IPS-NIHi7 (cell line): ENCODE data around the gene RPL3.
"Not testable (repeated sequence)": the region's sequence is repeated elsewhere in the genome, so short reads cannot be mapped to it uniquely, and the experiment has no call there.

Experiments used
- DNase-seq: peaks from one replicate; pipeline ENCODE4 v3.0.0; 2012; ENCODE audit warnings: mixed read lengths; ENCODE audit errors: extremely low spot score

Gene RPL3

DNA sequence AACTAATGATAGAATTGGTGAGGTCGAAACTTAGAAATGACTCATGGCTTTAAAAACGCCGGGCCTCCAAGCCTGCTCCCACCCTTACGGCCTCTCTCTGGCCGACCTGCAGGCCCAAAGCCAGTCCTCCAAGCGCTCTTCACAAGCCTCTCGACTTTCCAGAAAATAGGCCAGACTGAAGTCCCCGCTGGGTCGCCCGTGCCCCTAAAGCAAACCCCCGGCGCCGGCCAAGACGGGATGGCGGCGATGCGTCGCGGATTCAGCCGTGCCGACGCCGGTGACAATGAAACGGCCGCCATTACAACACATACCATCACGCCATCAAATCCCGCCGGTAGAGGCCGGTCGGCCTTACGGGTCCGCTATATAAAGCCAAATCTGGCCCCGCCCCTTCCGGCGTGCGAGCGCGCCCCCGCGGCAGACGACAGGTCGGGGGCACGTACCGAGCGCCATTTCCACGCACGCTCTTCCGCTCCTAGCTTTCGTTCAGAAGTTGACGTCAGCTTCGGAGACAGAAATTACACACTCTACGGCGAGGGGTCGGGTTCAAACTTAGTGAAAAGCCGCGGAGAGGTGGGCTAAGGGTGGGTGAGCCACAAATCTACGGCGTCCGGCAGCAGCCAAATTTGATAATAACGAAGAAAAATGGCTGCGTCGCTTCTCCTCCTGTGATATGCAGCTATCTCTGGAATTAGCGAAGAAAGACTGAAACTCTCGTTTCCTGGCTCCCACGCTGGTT lies at the start of gene RPL3:
Gene RPL3 (minus strand): TSS at position 340 of the 739 bp plus-strand sequence. CDS start 26 bp downstream, at position 314.
- peak; percentile 90 for DNase-seq

DNA sequence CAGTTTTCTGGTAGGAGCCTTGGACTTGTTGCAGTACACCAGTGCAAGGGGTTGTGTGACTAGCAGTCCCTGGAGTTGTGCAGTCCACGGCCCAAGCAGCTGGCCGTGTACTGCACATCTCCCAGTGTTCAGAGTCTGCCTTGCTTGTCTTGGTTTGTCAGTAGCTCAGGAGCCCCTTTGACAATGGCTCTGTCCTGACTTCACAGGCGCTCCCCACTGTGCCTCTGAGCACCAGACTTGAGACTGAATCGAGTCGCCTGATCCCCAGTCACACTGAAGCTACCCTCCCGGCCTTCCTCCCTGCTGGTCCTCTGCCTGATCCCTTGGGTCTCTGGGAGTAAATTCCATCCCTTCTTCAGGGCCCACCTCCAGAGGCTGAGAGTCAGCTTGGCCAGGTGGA lies 49.8 kb upstream of the RPL3 start:
- DNase-seq = no peak

DNA sequence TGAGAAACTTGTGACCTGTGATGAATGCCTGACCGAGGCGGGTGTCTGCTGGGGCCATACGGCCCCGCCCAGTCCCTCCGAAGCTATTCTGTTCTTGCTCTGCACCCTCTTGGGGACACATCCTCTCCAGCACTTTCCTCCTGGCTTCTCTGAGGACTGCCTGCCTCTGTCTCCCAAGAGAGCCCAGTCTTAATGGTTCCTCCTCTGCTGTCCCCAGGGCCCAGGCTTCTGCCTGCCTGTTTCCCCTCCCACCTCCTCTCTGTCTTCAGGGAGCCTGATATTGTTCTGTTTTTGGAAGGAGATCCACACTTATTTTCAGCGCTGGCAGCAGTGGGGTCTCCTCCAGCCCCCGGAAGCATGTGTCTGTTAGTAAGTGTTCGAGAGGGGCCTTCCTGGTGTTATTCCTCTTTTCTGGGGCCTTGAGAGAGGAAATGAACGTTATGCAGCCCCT lies 49.1 kb upstream of the RPL3 start:
- DNase-seq = no peak

DNA sequence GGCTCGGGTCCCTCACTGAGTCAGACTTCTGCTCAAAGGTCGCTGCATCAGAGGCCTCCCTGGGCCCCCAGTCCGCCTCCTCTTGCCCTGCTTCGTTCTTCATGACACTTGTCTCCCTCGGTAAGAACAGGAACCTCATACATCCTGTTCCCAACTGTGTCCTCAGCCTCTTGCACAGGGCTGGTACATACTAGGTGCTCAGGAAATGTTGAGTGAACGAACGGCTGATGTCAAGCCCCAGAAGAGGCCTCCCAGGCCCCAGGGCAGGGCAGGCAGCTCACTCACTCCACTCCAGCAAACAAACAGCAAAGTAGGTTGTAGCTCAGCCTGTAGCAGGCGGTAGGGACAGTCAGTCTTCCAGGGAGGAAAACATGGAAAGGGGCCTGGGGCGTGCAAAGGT lies 47.6 kb upstream of the RPL3 start:
- no peak for DNase-seq

DNA sequence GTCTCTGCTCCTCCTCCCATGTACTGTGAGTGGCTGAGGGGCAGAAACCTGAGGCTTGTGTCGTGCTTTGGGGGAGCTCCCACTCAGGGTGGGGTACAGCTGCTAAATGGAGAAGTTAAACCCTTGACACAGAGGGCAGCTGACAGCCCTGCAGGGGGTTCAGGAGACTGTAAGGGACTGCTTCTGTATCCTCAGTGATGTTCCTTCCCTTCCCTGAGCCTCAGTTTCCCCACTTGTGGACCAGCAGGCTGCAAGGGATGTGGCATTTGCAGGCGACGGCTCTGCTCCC lies 46.0 kb upstream of the RPL3 start:
- no peak for DNase-seq

DNA sequence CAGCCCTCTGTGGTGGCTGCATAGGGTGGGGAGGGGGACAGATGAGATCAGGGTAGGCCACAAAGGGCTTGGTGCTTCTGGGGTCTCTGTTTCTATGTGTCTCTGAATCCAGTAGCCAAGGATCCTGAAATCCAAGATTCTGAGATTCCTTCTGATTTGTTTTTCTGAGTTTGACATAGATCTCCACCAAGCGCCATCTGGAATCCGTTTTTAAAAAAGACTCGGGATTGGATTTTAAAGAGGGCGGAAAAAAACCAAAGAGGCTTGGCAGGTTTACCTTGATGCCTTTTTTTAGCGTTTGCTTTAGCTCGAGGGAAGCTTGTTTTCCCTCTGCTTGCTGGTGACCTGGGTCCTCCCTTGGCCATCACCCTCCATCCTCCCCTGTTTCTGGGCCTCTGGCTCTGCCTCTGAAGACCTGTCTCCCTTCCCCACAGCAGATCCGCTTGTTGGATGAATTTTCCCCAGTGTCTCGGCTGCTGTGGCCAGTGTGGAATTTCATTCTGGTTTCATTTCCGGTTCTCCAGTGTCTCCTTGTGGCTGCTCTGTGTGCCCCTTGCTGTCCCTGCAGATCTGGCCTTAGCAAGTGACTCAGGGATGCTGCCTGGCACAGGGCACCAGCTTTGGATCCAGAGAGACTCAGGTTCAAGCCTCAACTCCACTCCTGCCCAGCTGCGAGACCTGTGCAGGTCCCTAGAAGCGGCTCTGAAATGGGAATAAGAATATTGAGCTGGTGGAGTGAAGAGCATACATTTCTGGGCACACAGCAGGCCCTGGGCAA lies 45.5 kb upstream of the RPL3 start:
- no peak for DNase-seq

DNA sequence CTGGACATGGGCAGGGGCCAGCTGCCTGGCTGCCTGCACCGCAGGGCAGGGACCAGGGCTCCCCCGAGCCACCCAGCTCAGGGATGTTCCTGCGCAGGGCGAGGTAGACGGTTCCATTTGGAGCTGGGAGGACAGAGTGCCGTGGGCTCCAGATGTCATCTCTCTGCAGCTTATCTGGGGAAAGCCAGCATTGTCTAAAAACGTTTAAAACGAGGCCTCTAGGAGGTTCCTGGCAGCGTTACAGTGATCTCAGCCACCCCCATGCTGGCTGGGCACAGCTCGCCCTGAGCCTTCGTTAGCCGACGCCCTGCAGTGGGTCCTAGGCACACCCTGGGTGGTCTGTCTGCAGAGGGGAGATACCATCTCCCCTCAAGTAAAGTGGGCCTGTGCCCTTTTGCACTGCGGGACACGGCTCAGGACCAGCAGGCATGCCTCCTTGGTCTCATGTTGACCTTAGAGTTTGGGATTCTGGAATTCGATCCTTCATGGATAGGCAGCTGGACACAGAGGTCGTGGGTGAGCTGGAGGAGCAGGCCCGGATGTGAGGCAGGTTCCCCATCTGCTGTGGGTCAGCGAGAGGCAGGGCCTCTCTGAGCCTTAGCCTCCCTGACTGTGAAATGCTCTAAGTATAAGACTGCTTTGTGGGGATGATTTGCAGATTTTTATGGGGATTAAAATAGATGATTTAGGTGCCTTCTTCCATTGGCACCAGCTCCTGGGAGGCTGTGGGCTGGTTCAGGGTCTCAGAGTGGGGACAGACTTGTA lies 44.5 kb upstream of the RPL3 start:
- no peak for DNase-seq

DNA sequence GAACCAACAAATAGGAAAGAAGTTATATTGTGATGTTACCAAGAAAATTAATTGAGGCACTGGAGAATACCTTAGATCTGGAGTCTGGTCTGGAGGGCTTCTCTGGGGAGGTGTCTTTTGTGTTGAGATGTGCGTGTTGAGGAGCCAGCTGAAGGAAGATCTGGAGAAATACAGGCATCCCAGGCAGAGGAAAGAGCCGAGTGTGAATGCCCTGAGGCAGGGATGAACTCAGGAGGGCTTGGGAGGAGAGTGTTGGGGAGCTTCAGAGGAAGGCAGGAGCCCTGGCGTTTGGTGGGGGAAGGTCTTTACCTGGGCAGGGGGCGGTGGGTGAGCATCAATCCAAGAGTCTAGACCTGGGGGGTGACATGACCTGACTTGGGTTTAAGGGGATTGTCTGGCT lies 43.5 kb upstream of the RPL3 start:
- no peak for DNase-seq

DNA sequence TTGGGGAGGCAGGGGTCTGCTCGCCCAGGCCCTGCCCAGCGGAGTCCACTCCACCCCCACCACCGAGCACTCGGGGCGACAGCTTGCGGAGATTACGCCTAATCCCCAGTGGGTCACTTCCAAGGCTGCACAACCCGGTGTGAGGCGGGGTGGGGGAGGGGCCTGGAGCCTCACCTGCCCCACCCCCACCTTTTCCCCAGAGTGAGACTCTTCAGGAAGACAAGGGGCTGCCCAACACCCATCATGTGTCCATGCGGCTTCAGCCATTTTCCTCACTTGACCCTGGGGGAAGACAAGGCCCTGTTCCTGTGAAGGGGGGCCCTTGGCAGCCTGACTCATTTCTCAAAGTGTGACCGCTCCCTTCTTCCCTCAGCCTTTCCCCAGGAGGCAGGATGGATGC lies 42.8 kb upstream of the RPL3 start:
- peak; percentile 45 for DNase-seq

DNA sequence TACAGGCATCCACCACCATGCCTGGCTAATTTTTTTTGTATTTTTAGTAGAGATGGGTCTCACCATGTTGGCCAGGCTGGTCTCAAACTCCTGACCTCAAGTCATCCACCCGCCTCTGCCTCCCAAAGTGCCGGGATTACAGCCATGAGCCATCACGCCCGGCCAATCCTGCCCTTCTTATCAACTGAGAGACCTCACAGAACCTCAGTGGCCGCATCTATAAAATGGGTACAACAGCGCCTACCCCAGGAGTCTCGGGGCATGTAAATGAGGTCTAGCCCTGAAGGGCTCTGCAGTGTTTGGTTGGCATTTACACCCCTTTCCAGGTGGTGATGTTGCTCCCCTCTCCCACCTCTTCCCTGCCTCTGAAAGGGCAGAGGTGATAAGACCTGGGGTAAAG lies 42.1 kb upstream of the RPL3 start:
- DNase-seq = no peak

DNA sequence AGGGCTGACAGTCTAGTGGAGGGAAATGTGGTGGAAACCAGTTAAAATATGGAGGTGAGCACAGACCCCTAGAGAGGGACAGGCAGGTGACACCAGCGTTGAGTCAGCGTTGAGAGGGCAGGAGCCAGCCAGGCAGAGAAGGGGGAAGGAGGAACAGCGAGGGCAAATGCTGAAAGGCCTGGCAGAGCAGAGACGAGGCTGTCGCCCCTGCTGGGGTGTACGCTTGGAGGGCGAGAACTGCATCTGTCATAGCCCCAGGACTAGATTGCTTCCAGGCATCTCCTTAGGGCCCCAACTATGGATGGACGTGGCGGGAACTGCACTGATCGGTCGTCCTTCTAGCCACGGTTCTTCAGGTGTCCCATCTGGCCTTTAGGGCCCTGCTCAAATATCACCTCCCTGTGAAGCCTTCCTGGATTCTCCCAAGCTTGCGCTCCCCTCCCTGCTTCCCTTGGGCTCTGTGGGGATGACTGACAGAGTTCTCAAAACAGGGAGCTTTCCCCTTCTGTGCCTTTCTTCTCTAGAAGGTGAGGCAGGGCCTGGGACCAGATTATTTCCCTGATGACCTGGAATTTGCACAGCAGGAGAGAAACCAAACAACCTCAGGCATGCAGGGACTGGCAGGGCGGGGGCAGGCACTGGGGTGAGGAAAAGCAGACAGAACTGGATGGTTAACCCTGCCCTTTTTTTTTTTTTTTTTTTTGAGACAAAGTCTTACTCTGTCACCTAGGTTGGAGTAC lies 41.4 kb upstream of the RPL3 start:
- peak; percentile 72 for DNase-seq

DNA sequence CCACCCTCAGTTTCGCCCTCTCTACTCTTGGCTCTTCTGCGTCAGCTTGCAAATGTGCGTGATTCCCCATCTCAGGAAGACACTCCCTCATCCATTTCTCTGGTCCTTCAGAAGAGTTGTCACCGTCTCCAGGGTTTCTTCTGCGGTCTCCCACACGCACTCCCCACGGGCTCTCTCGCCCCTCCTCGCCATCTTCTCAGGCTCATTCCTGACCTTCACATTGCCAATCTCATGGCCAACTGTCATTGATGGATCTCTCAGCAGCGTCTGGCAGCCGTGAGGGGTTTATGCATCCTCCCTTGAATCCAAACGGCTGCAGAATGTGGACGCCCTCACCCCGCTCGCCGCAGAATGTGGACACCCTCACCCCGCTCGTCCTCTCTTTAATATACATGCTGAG lies 40.8 kb upstream of the RPL3 start:
- no peak for DNase-seq

DNA sequence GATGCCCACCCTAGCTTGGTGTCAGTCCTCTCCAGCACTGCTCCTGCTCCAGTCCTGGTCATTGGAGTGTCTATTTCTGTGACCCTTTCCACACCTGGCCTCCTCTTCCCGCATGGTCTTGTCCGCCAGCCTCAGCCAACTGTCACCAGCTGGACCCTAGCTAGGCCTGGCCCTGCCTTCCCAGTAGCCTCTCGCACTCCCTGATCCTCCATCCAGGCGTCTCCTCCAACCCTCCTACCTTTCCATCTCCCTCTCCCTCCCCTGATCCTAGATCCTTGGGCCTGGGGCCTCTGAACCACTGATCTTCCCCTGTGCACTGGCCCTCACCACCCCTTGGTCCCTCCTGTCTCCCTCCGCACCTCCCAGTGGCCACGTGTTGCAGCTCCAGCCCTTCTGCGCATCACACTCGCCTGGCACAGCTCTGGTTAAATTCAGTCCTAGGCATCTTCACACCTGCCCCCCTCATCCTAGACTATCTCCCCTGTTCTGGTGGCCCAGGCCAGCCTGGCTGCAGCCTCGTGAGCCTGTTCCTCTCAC lies 40.3 kb upstream of the RPL3 start:
- DNase-seq = no peak

DNA sequence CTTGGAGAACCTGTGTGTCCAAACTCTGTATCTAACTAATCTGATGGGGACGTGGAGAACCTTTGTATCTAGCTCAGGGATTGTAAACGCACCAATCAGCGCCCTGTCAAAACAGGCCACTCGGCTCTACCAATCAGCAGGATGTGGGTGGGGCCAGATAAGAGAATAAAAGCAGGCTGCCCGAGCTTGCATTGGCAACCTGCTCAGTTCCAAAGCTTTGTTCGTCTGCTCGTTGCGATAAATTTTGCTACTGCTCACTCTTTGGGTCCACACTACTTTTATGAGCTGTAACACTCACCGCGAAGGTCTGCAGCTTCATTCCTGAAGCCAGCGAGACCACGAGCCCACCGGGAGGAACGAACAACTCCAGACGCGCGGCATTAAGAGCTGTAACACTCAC lies 38.8 kb upstream of the RPL3 start:
- not testable (repeated sequence) for DNase-seq

DNA sequence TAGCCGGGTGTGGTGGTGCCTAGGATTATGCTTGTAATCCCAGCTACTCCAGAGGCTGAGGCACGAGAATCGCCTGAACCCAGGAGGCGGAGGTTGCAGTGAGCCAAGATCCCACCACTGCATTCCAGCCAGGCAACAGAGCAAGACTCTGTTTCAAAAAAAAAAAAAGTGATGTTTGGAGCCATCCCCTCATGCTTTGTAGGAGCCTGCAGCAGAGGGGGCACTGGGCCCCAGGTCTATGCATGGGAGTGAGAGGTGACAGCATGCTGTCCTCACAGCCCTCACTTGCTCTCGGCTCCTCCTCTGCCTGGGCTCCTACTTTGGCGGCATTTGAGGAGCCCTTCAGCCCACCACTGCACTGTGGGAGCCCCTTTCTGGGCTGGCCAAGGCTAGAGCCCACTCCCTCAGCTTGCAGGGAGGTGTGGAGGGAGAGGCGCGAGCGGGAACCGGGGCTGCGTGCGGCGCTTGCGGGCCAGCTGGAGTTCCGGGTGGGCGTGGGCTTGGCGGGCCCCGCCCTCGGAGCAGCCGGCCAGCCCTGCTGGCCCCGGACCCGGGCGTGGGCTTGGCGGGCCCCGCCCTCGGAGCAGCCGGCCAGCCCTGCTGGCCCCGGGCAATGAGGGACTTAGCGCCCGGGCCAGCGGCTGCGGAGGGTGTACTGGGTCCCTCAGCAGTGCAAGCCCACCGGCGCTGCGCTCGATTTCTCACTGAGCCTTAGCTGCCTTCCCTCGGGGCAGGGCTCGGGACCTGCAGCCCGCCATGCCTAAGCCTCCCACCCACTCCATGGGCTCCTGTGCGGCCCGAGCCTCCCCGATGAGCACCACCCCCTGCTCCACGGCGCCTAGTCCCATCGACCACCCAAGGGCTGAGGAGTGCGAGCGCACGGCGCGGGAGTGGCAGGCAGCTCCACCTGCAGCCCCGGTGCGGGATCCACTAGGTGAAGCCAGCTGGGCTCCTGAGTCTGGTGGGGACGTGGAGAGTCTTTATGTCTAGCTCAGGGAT lies 38.0 kb upstream of the RPL3 start:
- DNase-seq = not testable (repeated sequence)

DNA sequence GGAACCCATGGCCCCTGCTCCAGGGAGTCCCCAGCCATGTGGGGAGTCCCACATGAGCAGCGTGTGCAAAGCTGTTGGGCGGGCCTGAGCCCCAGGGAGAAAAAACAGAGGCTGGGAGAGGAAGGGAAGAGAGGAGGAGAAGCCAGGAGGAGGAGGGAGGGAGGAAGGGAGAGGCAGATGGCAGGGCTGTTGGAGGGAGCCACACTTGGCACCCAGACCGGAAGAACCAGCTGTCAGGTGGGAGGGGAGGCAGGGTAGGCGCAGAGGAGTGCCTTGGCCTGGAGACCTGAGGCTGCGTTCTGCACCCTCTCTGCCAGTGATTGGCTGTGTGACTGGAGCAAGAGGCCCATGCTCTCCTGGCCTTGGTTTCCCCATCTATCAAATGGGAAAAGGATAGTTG lies 37.0 kb upstream of the RPL3 start:
- DNase-seq = peak; percentile 2

DNA sequence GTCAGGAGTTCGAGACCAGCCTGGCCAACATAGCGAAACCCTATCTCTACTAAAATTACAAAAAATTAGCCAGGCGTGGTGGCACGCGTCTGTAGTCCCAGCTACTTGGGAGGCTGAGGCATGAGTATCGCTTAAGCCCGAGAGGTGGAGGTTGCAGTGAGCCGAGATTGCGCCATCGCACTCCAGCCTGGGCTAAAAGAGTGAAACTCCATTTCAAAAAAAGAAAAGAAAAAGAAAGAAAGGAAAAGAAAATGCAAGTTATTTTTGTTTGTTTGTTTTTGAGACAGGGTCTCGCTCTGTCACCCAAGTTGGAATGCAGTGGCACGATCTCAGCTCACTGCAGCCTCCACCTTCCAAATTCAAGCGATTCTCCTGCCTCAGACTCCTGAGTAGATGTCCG lies 36.4 kb upstream of the RPL3 start:
- DNase-seq = not testable (repeated sequence)

DNA sequence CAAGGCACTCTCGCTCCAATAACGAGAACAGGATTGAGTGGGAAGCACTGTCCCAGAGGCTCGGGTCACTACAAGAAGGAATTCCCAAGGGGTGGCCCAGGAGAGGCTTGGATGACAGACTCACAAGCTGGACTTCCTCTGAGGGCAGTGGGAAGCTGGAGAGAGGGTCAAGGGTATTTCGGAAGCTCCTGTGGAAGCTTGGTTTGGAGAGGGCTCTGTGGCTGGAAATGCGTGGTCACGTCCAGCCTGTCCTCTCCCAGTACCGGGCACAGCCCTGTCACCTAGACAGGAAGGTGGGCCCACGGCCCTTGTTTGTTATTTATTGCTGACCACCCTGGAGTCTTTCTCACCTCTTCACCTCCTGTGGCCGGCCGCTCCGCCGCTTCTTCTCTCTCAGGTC lies 35.7 kb upstream of the RPL3 start:
- DNase-seq = peak; percentile 1

DNA sequence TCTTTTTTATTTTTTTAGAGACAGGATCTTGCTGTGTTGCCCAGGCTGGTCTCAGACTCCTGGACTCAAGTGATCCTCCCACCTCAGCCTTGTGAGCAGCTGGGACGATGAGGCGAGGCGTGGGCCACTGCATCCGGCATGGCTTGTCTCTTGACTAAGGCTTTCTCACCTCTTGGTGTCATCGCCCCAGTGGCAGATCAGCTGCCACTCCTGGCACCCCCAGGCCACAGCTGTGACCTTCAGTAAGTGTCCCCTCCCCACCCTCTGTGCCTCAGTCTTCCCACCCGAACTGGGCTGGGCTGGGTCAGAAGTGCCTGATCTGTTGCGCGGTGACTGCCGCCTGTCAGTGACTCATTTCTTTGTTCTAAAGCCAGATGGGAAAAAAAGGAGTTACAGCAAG lies 33.9 kb upstream of the RPL3 start:
- DNase-seq = peak; percentile 3

DNA sequence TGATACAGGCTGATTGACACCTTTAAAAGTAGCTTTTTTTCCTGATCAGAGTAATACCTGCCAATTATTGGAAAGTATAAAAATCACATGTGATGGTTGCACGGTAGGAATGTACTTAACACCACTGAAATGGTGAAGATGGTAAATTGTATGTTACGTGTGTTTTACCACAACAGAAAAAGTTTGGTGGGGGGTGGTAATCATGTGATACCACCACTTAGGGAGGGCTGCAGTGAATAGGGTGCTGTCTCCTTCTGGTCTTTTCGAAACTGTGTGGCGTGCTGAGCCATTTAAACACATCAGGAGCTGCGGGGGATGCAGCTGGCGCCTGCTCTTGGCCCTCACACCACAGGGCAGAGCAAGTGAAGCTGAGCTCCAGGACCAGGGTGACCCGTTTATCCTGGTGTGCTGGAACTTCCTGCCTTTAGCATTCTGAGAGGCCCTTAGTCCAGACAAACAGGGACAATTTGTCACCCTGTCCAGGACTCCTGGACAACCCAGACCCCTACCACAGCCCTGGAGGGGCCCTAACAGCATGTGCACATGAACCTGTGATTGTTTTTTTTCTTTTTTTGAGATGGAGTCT lies 33.0 kb upstream of the RPL3 start:
- peak; percentile 6 for DNase-seq
